Epithelial cell of proximal tubule (primary cell): ENCODE results near the gene TBCD. TPM values are rescaled to one million over a fixed set of nuclear protein-coding genes. Genes with fewer than 3 reads are reported as not detected.

Experiments used
- DNase-seq: peaks from one replicate; pipeline ENCODE4 v3.0.0-alpha.2; 2011; ENCODE audit warnings: low read depth
- H3K4me3 ChIP-seq: 2 replicates; pipeline ENCODE4 v1.5.1; 2011; ENCODE audit warnings: low read depth, mild to moderate bottlenecking, low read length
- total RNA-seq: library from RNA; depleted of rRNA; stranded (reverse); fragments of >200 nt; gene quantifications from 2 replicates; pipeline ENCODE4 v1.2.3, GENCODE V29; 2015
- TF ChIP-seq, protein P1 (sequence below): conservative IDR thresholded peaks from 2 replicates; pipeline ENCODE4 v1.5.1; 2012; ENCODE audit warnings: low read depth, mild to moderate bottlenecking, low read length

Gene TBCD
- total RNA-seq, 1 donor from 2014 or later, result 46.6 TPM

GRCh38 chr17:82795615-82796014 lies 43.8 kb downstream of the TBCD start:
- no peak overlapping the region for H3K4me3 ChIP-seq
- TF ChIP-seq, protein P1, sequence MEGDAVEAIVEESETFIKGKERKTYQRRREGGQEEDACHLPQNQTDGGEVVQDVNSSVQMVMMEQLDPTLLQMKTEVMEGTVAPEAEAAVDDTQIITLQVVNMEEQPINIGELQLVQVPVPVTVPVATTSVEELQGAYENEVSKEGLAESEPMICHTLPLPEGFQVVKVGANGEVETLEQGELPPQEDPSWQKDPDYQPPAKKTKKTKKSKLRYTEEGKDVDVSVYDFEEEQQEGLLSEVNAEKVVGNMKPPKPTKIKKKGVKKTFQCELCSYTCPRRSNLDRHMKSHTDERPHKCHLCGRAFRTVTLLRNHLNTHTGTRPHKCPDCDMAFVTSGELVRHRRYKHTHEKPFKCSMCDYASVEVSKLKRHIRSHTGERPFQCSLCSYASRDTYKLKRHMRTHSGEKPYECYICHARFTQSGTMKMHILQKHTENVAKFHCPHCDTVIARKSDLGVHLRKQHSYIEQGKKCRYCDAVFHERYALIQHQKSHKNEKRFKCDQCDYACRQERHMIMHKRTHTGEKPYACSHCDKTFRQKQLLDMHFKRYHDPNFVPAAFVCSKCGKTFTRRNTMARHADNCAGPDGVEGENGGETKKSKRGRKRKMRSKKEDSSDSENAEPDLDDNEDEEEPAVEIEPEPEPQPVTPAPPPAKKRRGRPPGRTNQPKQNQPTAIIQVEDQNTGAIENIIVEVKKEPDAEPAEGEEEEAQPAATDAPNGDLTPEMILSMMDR, result no peak
- DNase-seq, result no peak

GRCh38 chr17:82797061-82797460 lies 45.2 kb downstream of the TBCD start:
- TF ChIP-seq, protein P1, result no peak
- DNase-seq, result no peak
- no peak overlapping the region for H3K4me3 ChIP-seq

DNA sequence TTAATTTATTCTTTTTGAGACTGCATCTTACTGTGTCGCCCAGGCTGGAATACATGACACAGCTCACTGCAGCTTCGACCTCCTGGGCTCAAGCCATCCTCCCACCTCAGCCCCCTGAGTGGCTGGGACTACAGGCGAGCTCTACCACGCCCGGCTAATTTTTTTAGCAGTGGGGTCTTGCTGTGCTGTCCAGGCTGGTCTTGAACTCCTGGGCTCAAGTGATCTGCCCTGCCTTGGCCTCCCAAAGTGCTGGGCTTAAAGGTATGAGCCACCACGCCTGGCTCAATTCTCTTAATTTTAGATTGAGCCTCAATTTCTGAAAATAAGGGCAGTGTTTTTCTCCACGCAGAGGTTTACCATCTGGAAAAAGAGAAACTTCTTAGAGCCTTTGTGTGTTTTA lies 46.9 kb downstream of the TBCD start:
- no peak for DNase-seq
- TF ChIP-seq, protein P1, result no peak

GRCh38 chr17:82799591-82799990 lies 47.7 kb downstream of the TBCD start:
- H3K4me3 ChIP-seq, result no peak overlapping the region
- TF ChIP-seq, protein P1, result no peak
- no peak for DNase-seq

More for the DNA sequence above, 46.9 kb downstream of the TBCD start:
- no peak overlapping the region for H3K4me3 ChIP-seq

GRCh38 chr17:82800885-82801284 lies 49.0 kb downstream of the TBCD start:
- TF ChIP-seq, protein P1, result no peak
- H3K4me3 ChIP-seq, result no peak overlapping the region
- DNase-seq, result no peak

DNA sequence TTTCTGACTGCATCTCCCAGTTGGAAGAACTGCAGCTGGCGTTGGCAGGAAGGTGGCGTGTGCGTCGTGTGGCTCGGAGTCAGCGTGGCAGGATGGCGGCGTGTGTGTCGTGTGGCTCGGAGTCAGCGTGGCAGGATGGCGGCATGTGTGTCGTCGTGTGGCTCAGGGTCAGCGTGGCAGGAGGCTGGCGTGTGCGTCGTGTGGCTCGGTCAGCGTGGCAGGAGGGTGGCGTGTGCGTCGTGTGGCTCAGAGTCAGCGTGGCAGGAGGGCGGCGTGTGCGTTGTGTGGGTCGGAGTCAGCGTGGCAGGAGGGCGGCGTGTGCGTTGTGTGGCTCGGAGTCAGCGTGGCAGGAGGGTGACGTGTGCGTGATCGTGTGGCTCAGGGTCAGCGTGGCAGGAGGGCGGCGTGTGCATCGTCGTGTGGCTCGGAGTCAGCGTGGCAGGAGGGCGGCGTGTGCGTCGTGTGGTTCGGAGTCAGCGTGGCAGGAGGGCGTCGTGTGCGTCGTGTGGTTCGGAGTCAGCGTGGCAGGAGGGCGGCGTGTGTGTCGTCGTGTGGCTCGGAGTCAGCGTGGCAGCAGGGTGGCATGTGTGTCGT lies 49.6 kb downstream of the TBCD start:
- DNase-seq, result no peak
- no peak overlapping the region for H3K4me3 ChIP-seq
- TF ChIP-seq, protein P1, result no peak

GRCh38 chr17:82802075-82802780 lies 50.4 kb downstream of the TBCD start:
- TF ChIP-seq, protein P1, result no peak
- no peak for DNase-seq
- no peak overlapping the region for H3K4me3 ChIP-seq
